Left forelimb (tissue), 1 donor: ENCODE data around the gene UBR4.

Experiments used
- DNase-seq: peaks from one replicate; pipeline ENCODE4 v3.0.0-alpha.2; 2018; ENCODE audit warnings: low spot score

The UBR4 gene

GRCh38 chr1:19139711-19140110 is 70.4 kb downstream of the UBR4 start:
- DNase-seq: no peak

GRCh38 chr1:19138958-19139581 is 71.0 kb downstream of the UBR4 start:
- no peak for DNase-seq

GRCh38 chr1:19138331-19138730 is 71.7 kb downstream of the UBR4 start:
- DNase-seq: no peak

- DNase-seq: no peak
Measured at GRCh38 chr1:19137158-19137557, 72.9 kb downstream of the UBR4 start.

- no peak for DNase-seq
Measured at GRCh38 chr1:19133360-19133759, 76.7 kb downstream of the UBR4 start.

GRCh38 chr1:19130468-19130867 is 79.6 kb downstream of the UBR4 start:
- no peak for DNase-seq

- no peak for DNase-seq
Measured at GRCh38 chr1:19128968-19129514, 81.0 kb downstream of the UBR4 start.

- no peak for DNase-seq
Measured at GRCh38 chr1:19124273-19124672, 85.8 kb downstream of the UBR4 start.

- DNase-seq: no peak
Measured at GRCh38 chr1:19123837-19124236, 86.2 kb downstream of the UBR4 start.

- DNase-seq: no peak
Measured at GRCh38 chr1:19122668-19123067, 87.4 kb downstream of the UBR4 start.

GRCh38 chr1:19121192-19121591 is 88.9 kb downstream of the UBR4 start:
- DNase-seq: no peak

GRCh38 chr1:19120070-19120469 is 90.0 kb downstream of the UBR4 start:
- DNase-seq: no peak

GRCh38 chr1:19115082-19115808 is 94.8 kb downstream of the UBR4 start:
- no peak for DNase-seq

- no peak for DNase-seq
Measured at GRCh38 chr1:19113697-19114092, 96.4 kb downstream of the UBR4 start.

GRCh38 chr1:19112891-19113696 is 97.0 kb downstream of the UBR4 start:
- no peak for DNase-seq

GRCh38 chr1:19110257-19110927 is 99.7 kb downstream of the UBR4 start:
- no peak for DNase-seq

- DNase-seq: no peak
Measured at GRCh38 chr1:19109545-19109944, 100.5 kb downstream of the UBR4 start.

GRCh38 chr1:19101244-19101643 is 108.8 kb downstream of the UBR4 start:
- no peak for DNase-seq

- DNase-seq: no peak
Measured at GRCh38 chr1:19100028-19100427, 110.0 kb downstream of the UBR4 start.

- DNase-seq: no peak
Measured at GRCh38 chr1:19096990-19097389, 113.1 kb downstream of the UBR4 start.

GRCh38 chr1:19096036-19096833 is 113.8 kb downstream of the UBR4 start:
- DNase-seq: no peak
